ENCODE measurements around the gene ADM2.

ADM2 gene

DNA sequence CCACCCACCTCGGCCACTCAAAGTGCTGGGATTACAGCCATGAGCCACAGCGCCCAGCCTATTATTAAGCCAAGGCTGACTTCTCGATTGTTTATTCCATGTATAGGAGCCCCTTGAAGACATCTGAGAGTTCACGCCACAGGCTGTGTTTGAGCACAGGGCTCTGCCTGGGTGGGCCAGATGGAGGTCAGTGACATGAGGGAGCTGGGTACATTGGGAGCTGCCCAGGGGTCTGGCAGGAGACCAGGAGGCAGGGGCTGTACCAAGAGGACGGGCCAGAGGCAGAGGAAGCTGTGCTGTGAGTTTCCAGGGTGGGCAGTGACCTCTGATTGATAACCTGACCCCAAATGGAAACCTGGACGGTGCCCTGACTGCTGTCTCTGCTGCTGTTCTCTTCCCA is 20.8 kb downstream of the ADM2 start:
- H3K4me3 ChIP-seq, result no peak overlapping the region

DNA sequence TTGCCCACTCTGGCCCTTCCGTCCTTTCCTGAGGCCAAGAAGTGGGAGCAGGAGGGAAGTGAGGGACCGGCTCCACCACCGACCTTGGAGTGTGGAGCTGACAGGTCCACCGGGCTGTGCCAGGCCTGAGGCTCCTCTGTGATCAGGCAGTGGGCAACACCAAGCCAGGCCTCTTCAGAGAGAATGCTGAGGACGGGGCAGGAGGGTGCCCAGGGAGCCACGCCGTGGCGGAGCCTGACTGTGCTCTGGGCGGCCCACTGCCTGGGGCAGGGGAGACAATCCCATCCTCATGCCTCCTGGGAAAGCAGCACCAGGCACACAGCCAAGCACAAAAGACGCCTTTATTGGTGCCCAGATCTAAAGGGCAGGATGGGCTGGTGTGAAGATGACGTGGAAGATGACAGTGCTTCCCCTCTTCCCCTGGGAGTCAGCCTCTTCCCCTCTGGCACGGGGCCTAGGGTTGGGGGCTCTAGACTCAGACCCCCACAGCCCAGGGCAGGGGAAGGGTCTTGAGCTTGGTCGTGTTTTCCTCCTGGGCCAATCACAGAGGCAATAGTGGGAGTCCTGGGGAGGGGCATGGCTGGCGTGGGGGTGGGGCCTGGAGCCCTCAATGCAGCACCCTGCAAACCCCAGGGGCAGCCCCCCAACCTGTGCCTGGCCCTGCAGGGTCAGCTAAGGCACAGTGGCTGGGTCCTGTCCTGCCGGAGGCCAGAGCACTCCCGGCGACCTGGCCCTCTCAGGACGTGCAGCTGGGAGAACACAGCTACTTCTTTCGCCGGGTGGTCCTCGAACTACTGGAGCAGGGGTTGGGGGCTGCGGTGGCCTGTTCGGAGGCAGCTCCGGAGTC is 21.5 kb downstream of the ADM2 start:
- TF ChIP-seq POLR2AphosphoS5 (IDR thresholded peaks at IDR 0.05; ENCODE audit: borderline replicate concordance, low read depth, low read length) (no peak; the same call in 1 of the 2 replicates), FOXP2 (optimal IDR thresholded peaks at IDR 0.05; ENCODE audit: control extremely low read depth, extremely low read length, insufficient read depth) (no peak), EZH2 (IDR thresholded peaks at IDR 0.05) (no peak)
- Histone ChIP-seq H3K36me3 (ENCODE audit: insufficient read depth, low read length) (peaks cover 10% of the 10 kb centered on the region; the same call in 1 of the 2 replicates), H3K27ac (no peak overlapping the region), H3K9me3 (ENCODE audit: low read depth, low read length) (no peaks in the 10 kb centered on the region), H3K9ac (ENCODE audit: insufficient read length) (no peak overlapping the region), H3K4me3 (no peak overlapping the region)
- no peak for DNase-seq (ENCODE audit: low read depth, low spot score)

More for the DNA sequence above, 20.8 kb downstream of the ADM2 start:
- DNase-seq (ENCODE audit: low read depth, low spot score), result no peak
- TF ChIP-seq EZH2 (IDR thresholded peaks at IDR 0.05), result no peak
- no peak for TF ChIP-seq POLR2AphosphoS5 (IDR thresholded peaks at IDR 0.05; ENCODE audit: borderline replicate concordance, low read depth, low read length)
- TF ChIP-seq FOXP2 (optimal IDR thresholded peaks at IDR 0.05; ENCODE audit: control extremely low read depth, extremely low read length, insufficient read depth), result no peak
- Histone ChIP-seq H3K27ac (no peak overlapping the region), H3K9ac (ENCODE audit: insufficient read length) (no peak overlapping the region), H3K36me3 (ENCODE audit: insufficient read depth, low read length) (peaks cover 10% of the 10 kb centered on the region; the same call in 1 of the 2 replicates), H3K9me3 (ENCODE audit: low read depth, low read length) (no peaks in the 10 kb centered on the region)

DNA sequence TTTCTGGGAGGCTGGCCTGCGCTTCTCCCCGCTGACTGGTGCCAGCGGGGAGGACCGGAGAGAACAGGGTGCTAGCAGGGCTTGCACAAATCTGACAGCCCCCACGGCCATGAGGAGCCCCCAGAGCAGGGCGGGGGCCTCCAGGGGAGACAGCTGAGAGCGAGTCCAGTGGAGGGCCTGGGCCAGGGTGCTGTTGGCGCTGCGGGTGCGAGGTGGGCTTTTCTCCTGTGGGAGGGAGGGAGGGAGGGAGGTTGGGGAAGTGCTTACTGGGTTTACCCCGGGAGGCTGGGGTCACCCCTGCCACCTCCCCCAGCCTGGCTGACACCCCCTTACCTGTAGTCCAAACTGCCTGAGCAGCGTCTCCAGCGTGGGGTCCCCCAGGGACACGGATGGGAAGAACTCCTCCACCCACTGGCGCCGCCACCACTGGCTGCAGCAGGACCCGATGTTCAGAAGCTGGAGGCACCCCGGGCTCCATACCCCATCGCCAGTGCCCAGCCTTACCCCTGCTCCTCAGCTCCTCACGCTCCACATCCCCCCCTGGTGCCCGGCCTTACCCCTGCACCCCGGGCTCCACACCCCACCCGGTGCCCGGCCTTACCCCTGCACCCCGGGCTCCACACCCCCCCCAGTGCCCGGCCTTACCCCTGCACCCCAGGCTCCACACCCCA is 22.3 kb downstream of the ADM2 start:
- H3K9ac ChIP-seq (ENCODE audit: insufficient read length), result no peak overlapping the region
- no peak for DNase-seq (ENCODE audit: low read depth, low spot score)

DNA sequence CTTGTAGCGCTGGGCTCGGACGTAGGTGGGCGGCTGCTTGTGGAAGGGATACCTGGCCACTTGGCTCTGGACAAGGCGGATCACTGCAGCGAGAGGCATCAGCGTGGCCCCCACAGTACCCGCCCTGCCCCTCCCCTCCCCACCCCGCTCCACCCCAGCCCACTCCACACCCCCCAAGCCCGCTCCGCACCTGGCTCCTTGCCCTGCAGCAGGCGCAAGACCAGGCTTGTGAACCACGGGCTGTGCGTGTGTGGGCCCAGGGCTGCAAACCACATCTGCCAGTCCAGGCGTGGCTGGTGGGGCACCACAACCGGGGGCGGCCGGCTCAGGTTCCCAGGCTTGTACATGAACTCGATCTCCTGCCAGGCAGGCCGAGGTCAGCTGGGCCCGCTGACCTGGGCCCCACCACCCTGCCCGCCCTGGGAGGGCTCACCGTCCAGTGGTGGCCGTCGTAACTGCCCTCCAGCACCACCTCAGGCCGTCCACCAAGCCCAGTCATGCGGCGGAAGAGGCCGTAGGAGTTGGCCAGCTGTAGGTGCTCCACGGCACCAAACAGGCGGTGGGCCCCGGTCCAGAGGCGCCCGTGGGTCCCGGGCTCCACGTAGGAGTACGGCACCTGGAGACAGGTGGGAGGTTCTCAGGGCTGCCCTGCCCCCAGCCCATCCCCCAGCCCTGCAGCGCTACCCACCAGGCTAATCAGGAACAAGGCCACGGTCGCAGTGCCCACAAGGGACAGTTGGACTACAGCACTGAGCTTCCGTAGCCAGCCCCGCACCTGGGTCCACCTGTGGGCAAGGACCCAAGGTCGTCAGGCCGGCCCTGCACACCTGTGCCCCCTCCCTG is 23.2 kb downstream of the ADM2 start:
- H3K9ac ChIP-seq (ENCODE audit: insufficient read length), result no peak overlapping the region
- H3K9me3 ChIP-seq (ENCODE audit: low read depth, low read length), result no peaks in the 10 kb centered on the region
- no peak for DNase-seq (ENCODE audit: low read depth, low spot score)
- H3K4me3 ChIP-seq, result no peak overlapping the region
- peaks cover 10% of the 10 kb centered on the region; the same call in 1 of the 2 replicates for H3K36me3 ChIP-seq (ENCODE audit: insufficient read depth, low read length)
- no peak for TF ChIP-seq EZH2 (IDR thresholded peaks at IDR 0.05)
- no peak for TF ChIP-seq FOXP2 (optimal IDR thresholded peaks at IDR 0.05; ENCODE audit: control extremely low read depth, extremely low read length, insufficient read depth)
- TF ChIP-seq POLR2AphosphoS5 (IDR thresholded peaks at IDR 0.05; ENCODE audit: borderline replicate concordance, low read depth, low read length), result no peak
- H3K27ac ChIP-seq, result no peak overlapping the region

More for the DNA sequence above, 22.3 kb downstream of the ADM2 start:
- H3K36me3 ChIP-seq (ENCODE audit: insufficient read depth, low read length), result peaks cover 10% of the 10 kb centered on the region; the same call in 1 of the 2 replicates
- H3K27ac ChIP-seq, result no peak overlapping the region
- no peaks in the 10 kb centered on the region for H3K9me3 ChIP-seq (ENCODE audit: low read depth, low read length)
- H3K4me3 ChIP-seq, result no peak overlapping the region
- TF ChIP-seq EZH2 (IDR thresholded peaks at IDR 0.05) (no peak), POLR2AphosphoS5 (IDR thresholded peaks at IDR 0.05; ENCODE audit: borderline replicate concordance, low read depth, low read length) (no peak), FOXP2 (optimal IDR thresholded peaks at IDR 0.05; ENCODE audit: control extremely low read depth, extremely low read length, insufficient read depth) (no peak)

DNA sequence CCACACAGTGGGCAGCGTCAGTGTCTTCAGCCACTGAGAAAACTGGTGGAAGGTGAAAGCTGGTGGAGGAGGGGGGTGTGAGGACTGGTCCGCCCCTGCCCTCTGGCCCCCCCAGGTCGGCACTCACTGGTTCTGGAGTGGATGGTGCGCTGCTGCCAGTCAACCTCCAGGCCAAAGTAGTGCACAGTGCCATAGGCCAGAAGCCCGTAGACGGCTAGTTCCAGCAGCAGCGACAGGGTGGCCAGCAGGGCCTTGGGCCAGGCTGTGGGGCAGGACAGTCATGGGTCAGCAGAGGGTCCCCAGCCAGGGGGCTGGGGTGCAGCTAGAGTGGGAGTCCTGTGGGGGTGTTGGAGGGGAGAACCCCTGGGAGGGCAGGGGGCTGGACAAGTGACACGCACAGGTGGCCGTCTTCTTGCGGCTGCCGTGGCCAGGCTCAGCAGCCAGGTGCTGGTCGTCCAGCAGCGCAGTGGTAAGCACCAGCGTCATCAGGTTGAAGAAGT is 24.0 kb downstream of the ADM2 start:
- Histone ChIP-seq H3K9ac (ENCODE audit: insufficient read length) (no peak overlapping the region), H3K4me3 (no peak overlapping the region), H3K9me3 (ENCODE audit: low read depth, low read length) (no peaks in the 10 kb centered on the region), H3K36me3 (ENCODE audit: insufficient read depth, low read length) (peaks cover 10% of the 10 kb centered on the region; the same call in 1 of the 2 replicates), H3K27ac (no peak overlapping the region)
- no peak for DNase-seq (ENCODE audit: low read depth, low spot score)
- no peak for TF ChIP-seq FOXP2 (optimal IDR thresholded peaks at IDR 0.05; ENCODE audit: control extremely low read depth, extremely low read length, insufficient read depth)
- no peak for TF ChIP-seq EZH2 (IDR thresholded peaks at IDR 0.05)

DNA sequence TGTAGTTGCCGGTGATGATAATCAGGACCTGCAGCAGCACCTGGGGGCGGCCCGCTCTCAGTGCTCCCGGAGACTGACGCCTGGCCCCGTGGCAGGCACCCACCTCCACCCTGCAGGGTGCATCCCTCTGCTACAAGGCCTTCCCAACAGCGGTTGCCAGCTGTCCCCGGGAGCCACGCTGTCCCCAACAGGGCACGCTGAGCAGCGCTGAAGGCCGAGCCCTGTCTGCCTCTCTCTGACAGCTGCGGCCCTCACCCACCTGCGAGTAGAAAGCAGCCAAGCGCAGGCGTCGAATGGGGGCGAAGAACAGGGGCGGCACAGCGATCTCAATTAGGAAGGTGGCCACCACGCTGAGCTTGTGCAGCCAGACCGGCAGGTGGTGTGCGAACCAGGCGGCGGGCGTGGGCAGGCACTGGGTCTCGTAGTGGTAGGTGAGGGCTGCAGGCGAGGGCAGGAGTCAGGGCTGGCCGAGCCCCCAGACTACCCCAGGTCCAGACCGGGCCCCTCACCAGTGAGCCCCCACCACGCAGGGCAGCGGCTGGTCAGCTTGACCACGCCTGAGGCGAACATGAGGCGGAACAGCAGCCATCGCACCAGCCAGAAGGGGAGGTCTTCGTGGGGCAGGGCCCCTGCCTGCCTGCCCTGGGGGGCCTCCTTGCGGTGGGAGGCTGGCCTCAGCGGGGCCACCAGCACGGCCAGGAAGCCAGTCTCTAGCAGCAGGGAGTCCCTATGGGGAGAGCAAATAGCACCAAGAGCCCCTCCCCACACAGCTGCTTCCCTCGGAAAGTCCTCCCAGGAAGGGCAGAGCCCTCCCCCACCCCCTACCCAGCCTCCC is 24.6 kb downstream of the ADM2 start:
- peak overlapping the region; percentile 98 for H3K4me3 ChIP-seq
- TF ChIP-seq POLR2AphosphoS5 (IDR thresholded peaks at IDR 0.05; ENCODE audit: borderline replicate concordance, low read depth, low read length) (no peak), FOXP2 (optimal IDR thresholded peaks at IDR 0.05; ENCODE audit: control extremely low read depth, extremely low read length, insufficient read depth) (no peak)
- peak overlapping the region; percentile 94 for H3K9ac ChIP-seq (ENCODE audit: insufficient read length)
- no peaks in the 10 kb centered on the region for H3K9me3 ChIP-seq (ENCODE audit: low read depth, low read length)
- H3K27ac ChIP-seq, result no peak overlapping the region
- no peak for DNase-seq (ENCODE audit: low read depth, low spot score)
- H3K36me3 ChIP-seq (ENCODE audit: insufficient read depth, low read length), result peaks cover 10% of the 10 kb centered on the region; the same call in 1 of the 2 replicates

All from SK-N-MC (cell line).